ENCODE measurements around the gene RAB30. TPM values are rescaled to one million over a fixed set of nuclear protein-coding genes. Genes with fewer than 3 reads are reported as not detected.

The RAB30 gene
- total and polyA plus RNA-seq, 9 of the 15 experiments (the other 6 are each of a cell fraction or from before 2014, with no cell fraction given) = 0.29 to 1.3 (median 1.0) TPM

DNA sequence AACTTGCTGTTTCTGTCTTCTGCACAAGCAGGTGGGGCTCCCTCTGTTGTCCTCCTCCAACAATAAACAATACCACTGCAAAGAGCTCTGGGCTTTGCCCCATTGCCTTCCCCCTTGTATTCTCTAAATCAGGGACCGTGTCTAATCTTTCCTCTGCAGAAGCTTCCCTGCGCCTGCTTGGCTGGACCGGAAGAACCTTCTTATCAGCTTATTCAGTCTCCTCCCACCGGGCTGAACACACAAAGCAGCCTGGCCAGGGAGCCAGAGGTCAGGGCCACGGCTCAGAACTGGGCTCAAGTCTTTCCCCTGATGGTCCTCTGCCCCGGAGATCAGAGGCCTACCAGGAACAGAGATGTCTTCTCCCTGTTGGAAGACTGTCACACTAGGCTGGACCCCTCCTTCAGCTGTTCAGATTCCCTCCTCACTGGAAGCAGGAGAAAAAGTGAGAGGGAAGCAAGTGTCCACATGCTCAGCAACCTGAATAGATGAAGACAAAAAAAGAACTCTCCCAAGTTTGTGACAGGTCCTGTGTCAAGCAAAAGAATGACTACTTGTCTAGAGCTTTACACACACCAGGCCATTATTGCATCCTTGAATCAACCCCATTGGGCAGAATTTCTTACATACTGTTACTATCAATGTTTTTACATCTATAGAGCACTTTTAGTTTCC, 63.7 kb downstream of the RAB30 start (continued):
- TF ChIP-seq, protein P1, sequence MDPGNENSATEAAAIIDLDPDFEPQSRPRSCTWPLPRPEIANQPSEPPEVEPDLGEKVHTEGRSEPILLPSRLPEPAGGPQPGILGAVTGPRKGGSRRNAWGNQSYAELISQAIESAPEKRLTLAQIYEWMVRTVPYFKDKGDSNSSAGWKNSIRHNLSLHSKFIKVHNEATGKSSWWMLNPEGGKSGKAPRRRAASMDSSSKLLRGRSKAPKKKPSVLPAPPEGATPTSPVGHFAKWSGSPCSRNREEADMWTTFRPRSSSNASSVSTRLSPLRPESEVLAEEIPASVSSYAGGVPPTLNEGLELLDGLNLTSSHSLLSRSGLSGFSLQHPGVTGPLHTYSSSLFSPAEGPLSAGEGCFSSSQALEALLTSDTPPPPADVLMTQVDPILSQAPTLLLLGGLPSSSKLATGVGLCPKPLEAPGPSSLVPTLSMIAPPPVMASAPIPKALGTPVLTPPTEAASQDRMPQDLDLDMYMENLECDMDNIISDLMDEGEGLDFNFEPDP (CRISPR knock-in tag; IDR thresholded peaks at IDR 0.05) = no peak
- TF ChIP-seq PCBP1 (IDR thresholded peaks at IDR 0.05; ENCODE audit: low read depth, low read length, poor library complexity, severe bottlenecking) (no peak), ZBTB17 (CRISPR knock-in tag; IDR thresholded peaks at IDR 0.05) (no peak), ZSCAN29 (IDR thresholded peaks at IDR 0.05) (no peak), ARID1B (IDR thresholded peaks at IDR 0.05) (peak; percentile 96), TAF9B (IDR thresholded peaks at IDR 0.05; ENCODE audit: partially characterized antibody) (no peak), CBX2 (IDR thresholded peaks at IDR 0.05; ENCODE audit: insufficient read depth, low read length, poor library complexity, severe bottlenecking) (no peak), ZNF584 (CRISPR knock-in tag; IDR thresholded peaks at IDR 0.05; ENCODE audit: low read depth) (peak; percentile 30; the same call in 1 of the 2 replicates), PHB2 (IDR thresholded peaks at IDR 0.05; ENCODE audit: low read depth) (no peak), EWSR1 (IDR thresholded peaks at IDR 0.05; ENCODE audit: borderline replicate concordance, low read depth, partially characterized antibody) (no peak), ZNF707 (CRISPR knock-in tag; conservative IDR thresholded peaks at IDR 0.05) (no peak), TEAD4 (IDR thresholded peaks at IDR 0.05; ENCODE audit: low read length) (peak; percentile 92), TEAD4 (CRISPR knock-in tag; IDR thresholded peaks at IDR 0.05; ENCODE audit: borderline replicate concordance) (no peak), ZNF274 (IDR thresholded peaks at IDR 0.05; ENCODE audit: borderline replicate concordance, low read depth, low read length) (no peak), ZNF57 (CRISPR knock-in tag; IDR thresholded peaks at IDR 0.05) (no peak), ESRRB (CRISPR knock-in tag; IDR thresholded peaks at IDR 0.05; ENCODE audit: borderline replicate concordance) (no peak)
- TF ChIP-seq, protein P2, sequence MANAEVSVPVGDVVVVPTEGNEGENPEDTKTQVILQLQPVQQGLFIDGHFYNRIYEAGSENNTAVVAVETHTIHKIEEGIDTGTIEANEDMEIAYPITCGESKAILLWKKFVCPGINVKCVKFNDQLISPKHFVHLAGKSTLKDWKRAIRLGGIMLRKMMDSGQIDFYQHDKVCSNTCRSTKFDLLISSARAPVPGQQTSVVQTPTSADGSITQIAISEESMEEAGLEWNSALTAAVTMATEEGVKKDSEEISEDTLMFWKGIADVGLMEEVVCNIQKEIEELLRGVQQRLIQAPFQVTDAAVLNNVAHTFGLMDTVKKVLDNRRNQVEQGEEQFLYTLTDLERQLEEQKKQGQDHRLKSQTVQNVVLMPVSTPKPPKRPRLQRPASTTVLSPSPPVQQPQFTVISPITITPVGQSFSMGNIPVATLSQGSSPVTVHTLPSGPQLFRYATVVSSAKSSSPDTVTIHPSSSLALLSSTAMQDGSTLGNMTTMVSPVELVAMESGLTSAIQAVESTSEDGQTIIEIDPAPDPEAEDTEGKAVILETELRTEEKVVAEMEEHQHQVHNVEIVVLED (CRISPR knock-in tag; IDR thresholded peaks at IDR 0.05) = no peak
- TF ChIP-seq, protein P3, sequence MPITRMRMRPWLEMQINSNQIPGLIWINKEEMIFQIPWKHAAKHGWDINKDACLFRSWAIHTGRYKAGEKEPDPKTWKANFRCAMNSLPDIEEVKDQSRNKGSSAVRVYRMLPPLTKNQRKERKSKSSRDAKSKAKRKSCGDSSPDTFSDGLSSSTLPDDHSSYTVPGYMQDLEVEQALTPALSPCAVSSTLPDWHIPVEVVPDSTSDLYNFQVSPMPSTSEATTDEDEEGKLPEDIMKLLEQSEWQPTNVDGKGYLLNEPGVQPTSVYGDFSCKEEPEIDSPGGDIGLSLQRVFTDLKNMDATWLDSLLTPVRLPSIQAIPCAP (CRISPR knock-in tag; IDR thresholded peaks at IDR 0.05; ENCODE audit: borderline replicate concordance) = no peak
- TF ChIP-seq, protein P4, sequence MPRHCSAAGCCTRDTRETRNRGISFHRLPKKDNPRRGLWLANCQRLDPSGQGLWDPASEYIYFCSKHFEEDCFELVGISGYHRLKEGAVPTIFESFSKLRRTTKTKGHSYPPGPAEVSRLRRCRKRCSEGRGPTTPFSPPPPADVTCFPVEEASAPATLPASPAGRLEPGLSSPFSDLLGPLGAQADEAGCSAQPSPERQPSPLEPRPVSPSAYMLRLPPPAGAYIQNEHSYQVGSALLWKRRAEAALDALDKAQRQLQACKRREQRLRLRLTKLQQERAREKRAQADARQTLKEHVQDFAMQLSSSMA (CRISPR knock-in tag; IDR thresholded peaks at IDR 0.05) = no peak
- TF ChIP-seq, protein P5, sequence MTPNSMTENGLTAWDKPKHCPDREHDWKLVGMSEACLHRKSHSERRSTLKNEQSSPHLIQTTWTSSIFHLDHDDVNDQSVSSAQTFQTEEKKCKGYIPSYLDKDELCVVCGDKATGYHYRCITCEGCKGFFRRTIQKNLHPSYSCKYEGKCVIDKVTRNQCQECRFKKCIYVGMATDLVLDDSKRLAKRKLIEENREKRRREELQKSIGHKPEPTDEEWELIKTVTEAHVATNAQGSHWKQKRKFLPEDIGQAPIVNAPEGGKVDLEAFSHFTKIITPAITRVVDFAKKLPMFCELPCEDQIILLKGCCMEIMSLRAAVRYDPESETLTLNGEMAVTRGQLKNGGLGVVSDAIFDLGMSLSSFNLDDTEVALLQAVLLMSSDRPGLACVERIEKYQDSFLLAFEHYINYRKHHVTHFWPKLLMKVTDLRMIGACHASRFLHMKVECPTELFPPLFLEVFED (CRISPR knock-in tag; conservative IDR thresholded peaks at IDR 0.05) = no peak
- TF ChIP-seq, protein P6, sequence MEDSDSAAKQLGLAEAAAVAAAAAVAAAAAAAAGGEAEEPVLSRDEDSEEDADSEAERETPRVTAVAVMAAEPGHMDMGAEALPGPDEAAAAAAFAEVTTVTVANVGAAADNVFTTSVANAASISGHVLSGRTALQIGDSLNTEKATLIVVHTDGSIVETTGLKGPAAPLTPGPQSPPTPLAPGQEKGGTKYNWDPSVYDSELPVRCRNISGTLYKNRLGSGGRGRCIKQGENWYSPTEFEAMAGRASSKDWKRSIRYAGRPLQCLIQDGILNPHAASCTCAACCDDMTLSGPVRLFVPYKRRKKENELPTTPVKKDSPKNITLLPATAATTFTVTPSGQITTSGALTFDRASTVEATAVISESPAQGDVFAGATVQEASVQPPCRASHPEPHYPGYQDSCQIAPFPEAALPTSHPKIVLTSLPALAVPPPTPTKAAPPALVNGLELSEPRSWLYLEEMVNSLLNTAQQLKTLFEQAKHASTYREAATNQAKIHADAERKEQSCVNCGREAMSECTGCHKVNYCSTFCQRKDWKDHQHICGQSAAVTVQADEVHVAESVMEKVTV (CRISPR knock-in tag; IDR thresholded peaks at IDR 0.05) = no peak
